ENCODE data around the gene KLHDC4. TPM values are rescaled to one million over a fixed set of nuclear protein-coding genes. Genes with fewer than 3 reads are reported as not detected.

The KLHDC4 gene
- total RNA-seq, 4 donors from 2014 or later, result 17.0 to 51.6 (median 23.2) TPM

DNA sequence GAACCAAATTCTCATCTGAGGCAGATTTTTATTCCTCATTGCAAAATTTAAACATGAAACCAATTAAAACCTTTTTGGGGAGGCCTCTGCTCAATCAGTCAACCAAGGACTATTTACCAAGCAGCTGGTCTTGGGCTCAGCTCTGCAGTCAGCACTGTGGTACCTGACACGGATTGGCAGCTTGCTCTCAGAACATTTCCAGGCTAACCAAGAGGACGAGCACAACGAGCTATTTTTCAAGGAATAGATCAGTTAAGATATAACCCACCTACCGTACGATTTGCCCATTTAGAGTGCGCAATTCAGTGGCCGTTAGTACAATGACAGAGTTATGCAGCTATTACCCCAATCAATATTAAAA, 26.4 kb upstream of the KLHDC4 start:
- no peak for TF ChIP-seq CTCF (IDR thresholded peaks at IDR 0.05; ENCODE audit: low read depth)

- no peak for TF ChIP-seq CTCF (IDR thresholded peaks at IDR 0.05; ENCODE audit: low read depth)
These were observed 25.8 kb upstream of the KLHDC4 start for GRCh38 chr16:87791295-87792204.

DNA sequence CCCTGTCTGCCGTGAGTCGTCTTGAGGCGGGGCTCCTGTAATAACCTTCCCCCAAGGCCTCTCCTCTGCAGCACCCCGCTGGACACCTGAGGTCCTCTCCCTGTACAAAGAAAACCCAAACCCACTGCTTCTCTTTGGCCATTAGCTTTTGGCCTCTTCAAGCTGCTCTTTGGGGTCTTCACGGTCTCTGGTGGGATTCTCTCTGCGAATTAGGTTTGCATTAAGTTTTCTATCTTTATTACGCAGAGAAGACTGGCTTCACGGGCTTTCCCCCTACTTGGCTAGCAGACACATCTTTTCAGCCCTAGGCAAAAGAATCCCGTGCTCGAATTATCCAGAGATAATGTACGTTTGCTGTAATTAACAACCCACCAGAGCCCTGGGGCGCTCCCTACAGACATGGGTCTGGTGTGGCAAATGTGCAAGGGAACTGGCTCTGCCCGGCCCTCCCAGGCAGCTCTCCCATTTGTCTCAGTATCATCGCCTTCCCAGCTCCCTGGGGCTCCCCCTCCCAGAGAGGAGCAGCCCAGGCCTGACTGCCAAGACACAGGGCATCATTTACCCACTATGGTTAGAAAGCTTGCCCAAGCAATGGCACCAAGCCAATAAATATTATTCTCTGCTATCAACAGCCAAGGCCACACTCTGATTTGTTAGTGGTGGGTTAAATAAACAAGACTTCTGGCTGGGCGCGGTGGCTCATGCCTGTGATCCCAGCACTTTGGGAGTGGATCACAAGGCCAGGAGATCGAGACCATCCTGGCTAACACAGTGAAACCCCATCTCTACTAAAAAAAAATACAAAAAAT, 24.7 kb upstream of the KLHDC4 start:
- TF ChIP-seq CTCF (IDR thresholded peaks at IDR 0.05; ENCODE audit: low read depth), result no peak

GRCh38 chr16:87789437-87790291, 23.9 kb upstream of the KLHDC4 start:
- TF ChIP-seq CTCF (IDR thresholded peaks at IDR 0.05; ENCODE audit: low read depth), result no peak

DNA sequence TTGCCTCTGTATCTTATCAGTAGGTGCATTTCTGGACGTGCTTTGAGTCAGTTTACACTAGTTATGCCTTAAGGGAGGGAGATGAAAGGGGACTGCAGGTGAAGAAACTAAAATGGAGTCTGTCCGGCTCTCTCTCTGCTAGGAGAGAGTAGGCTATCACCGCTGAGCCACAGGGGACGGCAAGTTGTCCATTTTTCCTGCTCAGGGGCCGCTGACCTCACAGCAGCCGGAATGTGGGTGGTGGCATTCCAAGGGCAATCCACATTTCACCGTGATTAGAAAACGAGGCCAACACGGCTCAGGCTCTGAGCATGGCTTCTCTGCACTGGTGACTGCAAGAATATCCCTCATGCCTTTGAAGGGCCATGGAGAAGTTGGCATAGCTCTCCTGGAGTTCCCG, 19.0 kb upstream of the KLHDC4 start:
- no peak for TF ChIP-seq CTCF (IDR thresholded peaks at IDR 0.05; ENCODE audit: low read depth)

DNA sequence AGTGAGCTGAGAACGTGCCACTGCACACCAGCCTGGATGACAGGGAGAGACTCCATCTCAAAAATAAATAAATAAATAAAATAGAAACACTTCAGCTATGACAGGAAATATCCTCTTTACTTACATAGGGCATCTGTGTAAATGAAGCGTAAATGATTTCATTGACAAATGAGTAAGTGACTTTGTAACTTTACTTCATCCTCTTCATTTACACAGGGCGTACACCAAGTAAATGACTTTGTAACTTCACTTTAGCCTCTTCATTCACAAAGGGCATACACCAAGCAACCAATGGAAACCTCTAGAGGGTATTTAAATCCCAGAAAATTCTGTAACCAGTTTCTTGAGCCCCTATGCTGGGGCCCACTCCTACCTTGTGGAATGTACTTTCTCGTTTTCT, 16.2 kb upstream of the KLHDC4 start:
- no peak for TF ChIP-seq CTCF (IDR thresholded peaks at IDR 0.05; ENCODE audit: low read depth)

Measured in subcutaneous adipose tissue (tissue), 4 donors.